ENCODE measurements around the gene HPD.
A peak's percentile ranks its signal among the peaks of the same experiment; 100 is the strongest.
"Not testable (repeated sequence)": the region's sequence is repeated elsewhere in the genome, so short reads cannot be mapped to it uniquely, and the experiment has no call there.

The HPD gene

DNA sequence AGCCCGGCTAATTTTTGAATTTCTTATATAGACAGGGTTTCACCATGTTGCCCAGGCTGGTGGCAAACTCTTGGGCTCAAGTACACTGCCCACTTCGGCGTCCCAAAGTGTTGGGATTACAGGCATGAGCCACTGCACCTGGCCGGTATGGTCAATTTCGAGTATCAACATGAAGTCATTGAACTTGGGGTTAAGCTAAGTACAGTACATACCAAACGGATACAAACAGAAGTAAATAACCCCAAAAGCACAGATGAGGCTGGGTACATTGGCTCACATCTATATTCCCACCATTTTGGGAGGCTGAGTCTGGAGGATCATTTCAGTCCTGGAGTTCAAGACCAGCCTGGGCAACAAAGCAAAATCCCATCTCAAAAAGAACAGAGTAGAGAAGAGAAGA is 16.9 kb upstream of the HPD start:
- H3K27ac ChIP-seq, result no peak overlapping the region
- TF ChIP-seq, protein P1, sequence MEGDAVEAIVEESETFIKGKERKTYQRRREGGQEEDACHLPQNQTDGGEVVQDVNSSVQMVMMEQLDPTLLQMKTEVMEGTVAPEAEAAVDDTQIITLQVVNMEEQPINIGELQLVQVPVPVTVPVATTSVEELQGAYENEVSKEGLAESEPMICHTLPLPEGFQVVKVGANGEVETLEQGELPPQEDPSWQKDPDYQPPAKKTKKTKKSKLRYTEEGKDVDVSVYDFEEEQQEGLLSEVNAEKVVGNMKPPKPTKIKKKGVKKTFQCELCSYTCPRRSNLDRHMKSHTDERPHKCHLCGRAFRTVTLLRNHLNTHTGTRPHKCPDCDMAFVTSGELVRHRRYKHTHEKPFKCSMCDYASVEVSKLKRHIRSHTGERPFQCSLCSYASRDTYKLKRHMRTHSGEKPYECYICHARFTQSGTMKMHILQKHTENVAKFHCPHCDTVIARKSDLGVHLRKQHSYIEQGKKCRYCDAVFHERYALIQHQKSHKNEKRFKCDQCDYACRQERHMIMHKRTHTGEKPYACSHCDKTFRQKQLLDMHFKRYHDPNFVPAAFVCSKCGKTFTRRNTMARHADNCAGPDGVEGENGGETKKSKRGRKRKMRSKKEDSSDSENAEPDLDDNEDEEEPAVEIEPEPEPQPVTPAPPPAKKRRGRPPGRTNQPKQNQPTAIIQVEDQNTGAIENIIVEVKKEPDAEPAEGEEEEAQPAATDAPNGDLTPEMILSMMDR (IDR thresholded peaks at IDR 0.05), result no peak
- no peak overlapping the region for H3K4me3 ChIP-seq
- DNase-seq (ENCODE audit: low spot score), result no peak

GRCh38 chr12:121874071-121874470 is 15.4 kb upstream of the HPD start:
- no peak overlapping the region for H3K27ac ChIP-seq
- no peak for DNase-seq (ENCODE audit: low spot score)

GRCh38 chr12:121873216-121873569 is 14.5 kb upstream of the HPD start:
- Histone ChIP-seq H3K27ac (peak overlapping the region in 1 of 2 donors; percentile 51), H3K4me3 (no peak overlapping the region)
- TF ChIP-seq, protein P1 (IDR thresholded peaks at IDR 0.05), result no peak
- no peak for DNase-seq (ENCODE audit: low spot score)

More at GRCh38 chr12:121874071-121874470, 15.4 kb upstream of the HPD start:
- H3K4me3 ChIP-seq, result no peak overlapping the region
- TF ChIP-seq, protein P1 (IDR thresholded peaks at IDR 0.05), result no peak

DNA sequence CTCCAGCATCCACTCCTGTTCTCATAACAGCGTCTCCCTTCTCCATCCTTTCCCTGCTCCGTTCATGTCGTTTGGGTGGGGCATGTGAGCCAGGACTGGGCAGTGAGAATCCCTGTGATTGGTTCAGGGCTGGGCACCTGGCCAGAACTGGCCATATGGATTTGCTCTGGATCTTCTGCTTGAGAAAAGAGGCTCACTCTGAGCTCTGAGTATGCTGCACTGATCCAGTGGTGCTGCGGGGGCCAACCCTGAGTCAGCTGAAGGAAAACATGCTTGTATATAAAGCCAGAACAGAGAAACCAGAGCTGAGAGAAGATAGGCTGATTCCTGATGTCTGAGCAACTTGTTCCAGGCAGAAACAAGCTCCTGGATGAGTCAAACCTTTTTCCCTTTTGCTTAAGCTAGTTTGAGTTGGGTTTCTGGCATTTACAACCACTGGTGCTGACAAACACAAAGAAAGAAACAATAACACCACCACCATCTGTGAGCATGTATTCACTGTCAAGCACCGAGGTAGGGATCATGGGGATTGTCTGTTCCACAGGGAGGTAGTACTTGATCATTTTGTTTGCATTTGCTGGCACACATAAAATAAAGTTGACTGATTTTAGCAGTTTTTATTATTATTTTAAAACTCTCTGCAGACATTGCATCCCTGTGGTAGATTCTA is 14.0 kb upstream of the HPD start:
- peak overlapping the region in 1 of 2 donors; percentile 51 for H3K27ac ChIP-seq
- TF ChIP-seq, protein P1 (IDR thresholded peaks at IDR 0.05), result no peak
- H3K4me3 ChIP-seq, result no peak overlapping the region
- DNase-seq (ENCODE audit: low spot score), result no peak

DNA sequence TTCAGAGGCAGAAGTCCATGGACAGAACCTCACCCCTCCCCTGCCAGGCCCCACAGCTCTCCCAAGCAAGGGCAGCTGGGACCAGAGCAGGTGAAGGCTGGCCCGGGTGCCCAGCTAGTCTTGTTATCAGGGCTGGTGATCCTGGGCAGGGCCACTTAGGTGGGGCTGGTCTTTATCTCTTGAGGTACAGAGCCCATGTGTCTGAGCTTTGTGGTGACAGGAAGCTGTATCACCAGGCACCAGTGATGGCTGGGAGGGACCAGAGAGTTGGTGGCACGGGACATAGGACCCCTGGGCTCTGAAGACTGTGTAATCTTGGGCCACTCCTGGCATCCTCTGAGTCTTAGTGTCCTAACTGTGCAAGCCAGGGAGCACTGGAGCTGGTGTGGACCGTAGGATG is 12.8 kb upstream of the HPD start:
- H3K4me3 ChIP-seq, result no peak overlapping the region
- DNase-seq (ENCODE audit: low spot score), result no peak
- no peak overlapping the region for H3K27ac ChIP-seq
- TF ChIP-seq, protein P1 (IDR thresholded peaks at IDR 0.05), result no peak

DNA sequence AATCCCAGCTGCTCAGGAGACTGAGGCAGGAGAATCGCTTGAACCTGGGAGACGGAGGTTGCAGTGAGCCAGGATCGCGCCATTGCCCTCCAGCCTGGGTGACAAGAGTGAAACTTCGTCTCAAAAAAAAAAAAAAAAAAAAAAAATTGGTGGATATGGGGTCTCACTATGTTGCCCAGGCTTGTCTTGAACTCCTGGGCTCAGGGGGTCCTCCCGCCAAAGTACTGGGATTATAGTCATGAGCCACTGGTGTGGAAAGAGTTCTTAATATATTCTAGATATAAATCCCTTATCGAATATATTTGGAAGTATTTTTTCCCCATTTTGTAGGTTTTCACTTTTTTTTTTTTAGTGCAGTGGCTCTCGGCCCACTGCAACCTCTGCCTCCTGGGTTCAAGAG is 10.6 kb upstream of the HPD start:
- DNase-seq (ENCODE audit: low spot score); H3K4me3 ChIP-seq; H3K27ac ChIP-seq: not testable (repeated sequence)

DNA sequence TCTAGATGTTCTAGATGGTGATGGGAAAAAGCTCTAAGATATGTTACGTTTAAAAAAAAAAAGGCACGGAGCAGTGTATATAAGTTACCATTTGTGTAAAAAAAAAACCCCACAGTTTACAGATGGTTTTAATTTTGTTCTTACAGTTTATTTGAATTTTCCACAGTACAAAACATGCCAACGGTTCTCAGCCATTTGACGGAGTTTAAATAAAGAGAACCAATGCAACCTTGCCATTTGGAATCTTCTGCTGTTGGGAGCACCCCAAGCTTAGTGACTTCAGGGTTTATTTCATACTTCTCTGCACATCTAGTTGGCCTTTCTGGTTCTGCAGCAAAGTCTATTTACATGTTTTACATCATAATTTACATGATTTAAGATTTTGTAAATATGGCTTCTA is 7.7 kb upstream of the HPD start:
- TF ChIP-seq, protein P1 (IDR thresholded peaks at IDR 0.05), result no peak
- no peak overlapping the region for H3K4me3 ChIP-seq
- DNase-seq (ENCODE audit: low spot score), result no peak
- no peak overlapping the region for H3K27ac ChIP-seq
